H4 (cell line): Measurements from ENCODE around the gene CAND1. TPM values are rescaled to one million over a fixed set of nuclear protein-coding genes. Genes with fewer than 3 reads are reported as not detected.

Experiments
- DNase-seq: peaks from one replicate; pipeline ENCODE4 v3.0.0-alpha.2; 2015; ENCODE audit warnings: low spot score
- total RNA-seq: library from RNA; depleted of rRNA; stranded (reverse); fragments of >200 nt; shearing (Covaris generic); gene quantifications from 2 replicates; pipeline ENCODE4 v1.2.3, GENCODE V29; 2014; rRNA removed

Gene CAND1
- total RNA-seq, result 63.2 and 79.8 TPM in 2 replicates

GRCh38 chr12:67268896-67269632 is at the start of gene CAND1:
Gene CAND1, plus strand, starts transcription at chr12:67269358. Its CDS starts 360 bp downstream, at chr12:67269718.
- peak; percentile 97 for DNase-seq

- peak; percentile 16 for DNase-seq
Observed at GRCh38 chr12:67220065-67220464, 49.1 kb upstream of the CAND1 start.

GRCh38 chr12:67222302-67222701 is 46.9 kb upstream of the CAND1 start:
- DNase-seq, result peak; percentile 16

- no peak for DNase-seq
Observed at GRCh38 chr12:67223225-67223624, 45.9 kb upstream of the CAND1 start.

- DNase-seq, result no peak
Observed at GRCh38 chr12:67237231-67237630, 31.9 kb upstream of the CAND1 start.

GRCh38 chr12:67239061-67239460 is 30.1 kb upstream of the CAND1 start:
- DNase-seq, result no peak

GRCh38 chr12:67241482-67241881 is 27.7 kb upstream of the CAND1 start:
- DNase-seq, result no peak

GRCh38 chr12:67243260-67243659 is 25.9 kb upstream of the CAND1 start:
- DNase-seq, result no peak

GRCh38 chr12:67245571-67245970 is 23.6 kb upstream of the CAND1 start:
- DNase-seq, result no peak

GRCh38 chr12:67251012-67251411 is 18.1 kb upstream of the CAND1 start:
- DNase-seq, result no peak

GRCh38 chr12:67254372-67255026 is 14.7 kb upstream of the CAND1 start:
- DNase-seq, result no peak

- no peak for DNase-seq
Observed at GRCh38 chr12:67256649-67257048, 12.5 kb upstream of the CAND1 start.

GRCh38 chr12:67263471-67263870 is 5.7 kb upstream of the CAND1 start:
- no peak for DNase-seq

- peak; percentile 98 for DNase-seq
Observed at GRCh38 chr12:67268335-67268895, 743 bp upstream of the CAND1 start.

- DNase-seq, result peak; percentile 13
Observed at GRCh38 chr12:67269633-67270573, 745 bp downstream of the CAND1 start.

GRCh38 chr12:67270622-67271021 is 1.5 kb downstream of the CAND1 start:
- DNase-seq, result no peak

GRCh38 chr12:67271976-67272375 is 2.8 kb downstream of the CAND1 start:
- DNase-seq, result no peak

- DNase-seq, result no peak
Observed at GRCh38 chr12:67274186-67274585, 5.0 kb downstream of the CAND1 start.

- no peak for DNase-seq
Observed at GRCh38 chr12:67275380-67275913, 6.3 kb downstream of the CAND1 start.

GRCh38 chr12:67276421-67276820 is 7.3 kb downstream of the CAND1 start:
- DNase-seq, result no peak

- no peak for DNase-seq
Observed at GRCh38 chr12:67279637-67280036, 10.5 kb downstream of the CAND1 start.

GRCh38 chr12:67280088-67280487 is 10.9 kb downstream of the CAND1 start:
- DNase-seq, result no peak
